NCI-H1694 (cell line): ENCODE results near the gene RMND1.

Experiments
- DNase-seq: peaks from one replicate; lab custom pipeline; 2025; lab: John Stamatoyannopoulos, UW

Gene RMND1

DNA sequence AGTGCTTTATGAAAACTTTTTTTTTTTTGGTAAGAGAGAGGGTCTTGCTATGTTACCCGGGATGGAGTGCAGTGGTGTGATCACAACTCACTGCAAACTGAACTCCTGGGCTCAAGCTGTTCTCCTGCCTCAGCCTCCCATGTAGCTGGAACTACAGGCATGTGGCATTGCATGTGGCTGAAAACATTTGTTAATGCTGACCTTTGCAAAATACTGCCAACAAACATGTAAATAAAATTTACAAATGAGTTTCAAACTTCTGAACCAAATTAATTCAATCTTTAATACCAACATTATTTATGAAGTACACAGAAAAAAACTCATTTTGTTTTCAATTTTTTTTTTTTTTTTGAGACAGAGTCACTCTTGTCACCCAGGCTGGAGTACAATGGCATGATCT lies 34.4 kb downstream of the RMND1 start:
- DNase-seq: no peak

- no peak for DNase-seq
Measured at GRCh38 chr6:151414641-151415260, 37.2 kb downstream of the RMND1 start.

DNA sequence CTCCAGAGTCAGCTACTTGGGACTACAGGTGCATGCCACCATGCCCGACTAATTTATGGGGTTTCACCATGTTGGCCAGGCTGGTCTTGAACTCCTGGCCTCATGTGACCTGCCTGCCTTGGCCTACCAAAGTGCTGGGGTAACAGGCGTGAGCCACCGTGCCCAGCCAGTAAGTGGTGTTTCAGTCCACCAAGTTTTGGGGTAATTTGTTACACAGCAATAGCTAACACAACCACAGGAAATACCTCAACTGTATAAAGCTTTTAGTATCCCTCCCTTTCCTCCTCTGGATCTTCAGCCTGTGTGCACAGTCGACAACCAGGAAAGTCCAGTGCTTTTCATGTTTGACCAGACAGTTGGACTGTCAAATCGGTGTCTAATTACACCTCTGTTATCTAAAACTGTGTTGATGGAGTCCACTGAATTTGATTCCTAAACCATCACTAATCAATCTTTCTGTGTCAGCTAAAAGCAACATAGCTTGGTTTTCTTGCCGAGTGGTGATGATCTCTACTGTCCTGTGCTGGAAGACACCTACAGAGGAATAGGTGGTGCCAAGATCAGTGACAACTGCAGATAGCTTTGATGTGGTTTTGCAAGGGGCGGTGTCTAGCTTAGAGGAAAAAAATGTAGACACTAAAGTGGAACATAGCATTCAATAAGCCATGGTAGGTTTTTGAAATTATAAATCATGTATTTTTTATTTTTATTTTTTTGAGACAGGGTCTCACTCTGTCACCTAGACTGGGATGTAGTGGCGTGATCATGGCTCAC lies 38.4 kb downstream of the RMND1 start:
- no peak for DNase-seq

GRCh38 chr6:151412909-151413308 lies 39.0 kb downstream of the RMND1 start:
- DNase-seq: no peak

- DNase-seq: no peak
Measured at GRCh38 chr6:151409679-151410078, 42.2 kb downstream of the RMND1 start.

- DNase-seq: no peak
Measured at GRCh38 chr6:151409260-151409659, 42.7 kb downstream of the RMND1 start.

DNA sequence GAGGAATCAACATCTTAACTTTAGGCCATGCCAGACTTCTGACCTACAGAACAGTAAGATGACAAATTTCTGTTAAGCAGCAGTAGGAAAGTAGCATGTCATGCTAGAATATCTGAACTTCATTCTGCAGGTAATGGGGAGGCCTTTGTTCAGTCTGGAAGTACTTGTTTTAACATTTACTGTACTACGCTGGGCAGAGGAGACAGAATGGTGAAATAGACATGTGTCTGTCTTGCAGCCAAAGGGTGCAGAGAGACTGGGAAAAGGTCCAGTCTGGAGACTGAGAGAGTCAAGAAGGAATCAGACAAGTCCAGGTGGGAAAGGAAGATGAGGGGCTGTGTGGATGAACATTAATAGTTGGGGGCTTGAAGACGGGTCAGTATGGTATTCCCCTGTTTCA lies 43.1 kb downstream of the RMND1 start:
- DNase-seq: no peak

DNA sequence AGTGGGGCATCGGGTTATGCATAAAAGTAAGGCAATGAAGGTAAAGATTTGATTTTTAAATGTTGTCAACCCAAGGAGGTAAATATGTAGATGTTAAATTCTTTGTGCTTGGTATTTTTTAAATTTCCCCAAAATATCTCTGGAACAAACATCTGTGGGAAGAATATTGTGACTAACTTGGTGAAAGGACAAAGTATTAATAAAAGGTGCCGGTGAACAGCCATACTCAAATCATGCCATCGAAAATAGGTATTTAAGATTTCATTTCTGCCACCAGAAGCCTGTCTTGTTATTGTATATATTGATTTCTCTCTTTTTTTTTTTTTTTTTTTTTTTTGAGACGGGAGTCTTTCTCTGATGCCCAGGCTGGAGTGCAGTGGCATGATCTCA lies 48.0 kb downstream of the RMND1 start:
- no peak for DNase-seq

DNA sequence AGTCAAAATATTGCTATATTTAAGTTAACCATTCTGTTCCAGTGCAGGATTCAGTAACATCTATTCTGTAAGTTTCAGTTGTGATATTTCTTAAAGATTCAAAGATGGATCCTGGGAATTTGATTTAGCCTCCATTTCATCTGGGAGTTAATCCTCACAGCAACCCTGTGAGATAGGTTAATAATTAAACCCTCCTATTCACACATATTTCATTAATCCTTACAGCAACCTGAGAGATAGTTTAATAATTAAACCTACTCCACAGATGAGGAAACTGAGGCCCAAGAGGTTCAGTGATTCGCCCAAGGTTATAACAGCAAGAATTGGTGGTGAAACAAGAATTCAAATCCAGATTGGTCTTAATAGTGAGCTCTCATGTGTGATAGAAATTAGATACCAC lies 49.7 kb downstream of the RMND1 start:
- no peak for DNase-seq

GRCh38 chr6:151400473-151400872 lies 51.5 kb downstream of the RMND1 start:
- no peak for DNase-seq

DNA sequence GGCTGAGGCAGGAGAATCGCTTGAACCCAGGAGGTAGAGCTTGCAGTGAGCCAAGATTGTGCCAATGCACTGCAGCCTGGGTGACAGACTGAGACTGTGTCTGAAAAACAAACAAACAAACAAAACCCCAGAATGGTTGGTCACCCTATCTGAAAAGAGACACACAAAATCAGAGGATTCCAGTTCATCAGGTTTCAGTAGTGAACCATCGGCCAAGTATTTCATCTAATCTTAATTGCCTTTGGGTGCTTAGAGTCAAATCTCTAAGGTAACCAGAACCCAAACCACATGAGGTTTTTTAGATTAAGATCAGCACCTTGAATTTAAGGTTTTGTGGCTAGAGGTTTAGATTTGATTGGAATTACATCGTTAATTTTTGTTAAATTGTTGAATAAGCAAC lies 52.2 kb downstream of the RMND1 start:
- DNase-seq: no peak

GRCh38 chr6:151393410-151393809 lies 58.5 kb downstream of the RMND1 start:
- no peak for DNase-seq

GRCh38 chr6:151392427-151392826 lies 59.5 kb downstream of the RMND1 start:
- DNase-seq: no peak

- no peak for DNase-seq
Measured at GRCh38 chr6:151391471-151392413, 60.2 kb downstream of the RMND1 start, which contains the start of gene ZBTB2. Gene ZBTB2, minus strand, starts transcription at chr6:151391559. Its CDS starts 17,922 bp downstream, at chr6:151373637.

- DNase-seq: peak; percentile 28
Measured at GRCh38 chr6:151390851-151391470, 61.0 kb downstream of the RMND1 start.

GRCh38 chr6:151390276-151390850 lies 61.6 kb downstream of the RMND1 start:
- peak; percentile 87 for DNase-seq

DNA sequence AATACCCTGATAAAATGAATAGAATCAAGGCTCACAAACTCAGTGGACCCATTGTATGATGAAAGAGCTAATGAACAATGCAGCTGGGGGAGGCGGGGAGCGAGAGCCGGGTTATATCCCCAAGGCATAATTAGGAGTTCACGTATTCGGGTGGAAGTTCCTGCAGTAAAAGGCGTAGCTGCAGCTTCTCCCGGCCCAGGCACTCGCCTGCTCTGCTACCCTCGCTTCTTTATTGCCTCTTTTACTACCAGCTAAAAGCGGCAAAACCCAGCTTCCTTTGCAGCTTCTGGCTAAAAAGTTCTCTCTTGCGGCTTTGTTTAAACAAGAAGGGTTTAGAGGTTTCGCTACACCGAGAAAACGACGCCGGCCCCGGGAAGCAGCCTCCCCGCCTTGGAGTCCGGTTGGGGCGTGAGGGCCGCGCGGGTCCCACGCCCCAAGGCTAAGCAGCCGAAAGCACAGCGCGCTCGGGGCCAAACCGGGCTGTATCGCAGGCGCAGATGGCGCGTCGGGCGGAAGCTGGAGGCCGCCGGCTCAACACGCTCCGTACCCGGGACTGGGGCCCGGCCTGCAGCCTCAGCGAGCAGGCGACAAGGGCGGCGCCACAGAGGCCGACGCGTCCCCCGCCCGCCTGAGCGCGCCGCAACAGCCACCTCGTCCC lies 62.2 kb downstream of the RMND1 start:
- peak; percentile 27 for DNase-seq

- peak; percentile 27 for DNase-seq
Measured at GRCh38 chr6:151388997-151389617, 62.8 kb downstream of the RMND1 start.

DNA sequence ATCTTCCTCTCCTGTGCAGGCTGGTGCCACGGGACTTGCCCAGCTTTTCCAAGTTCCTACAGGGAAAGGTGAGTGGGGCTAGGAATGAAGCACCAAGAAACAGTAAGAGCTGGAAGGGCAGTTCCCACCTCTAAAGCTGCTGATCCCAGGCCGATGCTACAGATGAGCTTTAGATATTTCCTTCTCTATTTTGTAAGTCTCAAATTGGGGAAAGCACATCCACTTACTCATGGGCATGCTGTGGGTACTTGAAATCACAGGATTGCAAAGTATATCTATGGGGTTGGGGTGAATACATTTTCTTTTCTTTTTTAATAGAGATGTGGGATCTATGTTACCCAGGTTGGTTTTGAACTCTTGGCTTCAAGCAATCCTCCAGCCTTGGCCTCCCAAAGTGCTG lies 63.7 kb downstream of the RMND1 start:
- no peak for DNase-seq

GRCh38 chr6:151387175-151387970 lies 64.6 kb downstream of the RMND1 start:
- no peak for DNase-seq
